Fibroblast of skin of back (primary cell): Measurements from ENCODE around the gene F8.
"Not testable (repeated sequence)": the region's sequence is repeated elsewhere in the genome, so short reads cannot be mapped to it uniquely, and the experiment has no call there.

Source experiments
- DNase-seq: peaks from one replicate; pipeline ENCODE4 v3.0.0-alpha.2; 2013

The F8 gene

DNA sequence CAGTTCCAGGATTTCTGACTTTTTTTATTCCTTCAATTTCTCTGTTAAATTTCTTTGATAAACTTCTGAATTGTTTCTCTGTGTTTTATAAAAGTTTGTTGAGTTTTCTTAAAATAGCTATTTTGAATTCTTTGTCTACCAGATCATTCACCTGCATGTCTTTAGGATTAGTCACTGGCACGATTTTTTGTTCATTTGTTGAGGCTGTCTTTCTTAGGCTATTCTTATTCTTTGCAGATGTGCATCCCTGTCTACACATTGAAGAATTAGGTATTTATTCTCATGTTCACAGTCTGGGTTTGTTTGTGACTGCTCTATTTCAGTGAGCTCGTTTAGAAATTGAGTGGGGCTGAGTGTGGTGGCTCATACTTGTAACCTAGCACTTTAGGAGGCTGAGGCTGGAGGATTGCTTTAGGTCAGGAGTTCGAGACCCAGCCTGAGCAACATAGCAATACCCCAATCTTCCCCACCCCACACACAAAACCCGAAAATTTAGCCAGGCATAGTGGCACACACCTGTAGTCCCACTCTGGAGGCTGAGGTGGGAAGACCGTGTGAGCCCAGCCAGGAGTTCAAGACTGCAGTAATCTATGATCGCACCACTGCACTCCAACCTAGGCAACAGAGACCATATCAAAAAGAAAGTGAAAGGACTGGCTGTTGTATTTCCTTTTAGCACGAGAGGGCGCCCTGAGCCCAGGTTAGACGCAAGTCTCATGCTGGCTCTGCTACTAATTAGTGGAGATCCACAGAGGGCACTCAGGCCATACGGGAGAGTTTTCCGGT lies 42.0 kb downstream of the F8 start:
- peak; percentile 60 for DNase-seq

DNA sequence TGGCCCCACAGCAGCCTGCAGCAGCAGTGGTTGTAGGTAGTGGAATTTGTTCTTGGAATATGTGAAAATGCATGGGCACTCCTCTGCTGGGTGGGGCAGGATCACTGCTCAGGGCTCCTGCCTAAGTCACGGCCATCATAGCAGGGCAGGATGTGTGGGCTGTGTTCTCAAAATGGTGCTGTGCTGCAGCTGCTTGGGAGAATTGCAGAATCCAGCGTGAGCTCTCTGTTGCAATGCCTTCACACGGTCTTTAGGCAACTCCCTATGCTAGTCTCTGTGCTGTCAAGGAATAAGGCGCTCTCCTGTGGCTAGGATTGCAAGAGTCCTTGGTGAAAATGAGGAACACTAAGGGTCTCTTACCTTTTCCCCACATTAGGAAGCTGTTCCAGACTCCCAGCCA lies 42.9 kb downstream of the F8 start:
- no peak for DNase-seq

GRCh38 chrX:154968353-154968752 lies 54.2 kb downstream of the F8 start:
- DNase-seq: no peak

GRCh38 chrX:154967603-154968002 lies 54.9 kb downstream of the F8 start:
- DNase-seq: peak; percentile 30

DNA sequence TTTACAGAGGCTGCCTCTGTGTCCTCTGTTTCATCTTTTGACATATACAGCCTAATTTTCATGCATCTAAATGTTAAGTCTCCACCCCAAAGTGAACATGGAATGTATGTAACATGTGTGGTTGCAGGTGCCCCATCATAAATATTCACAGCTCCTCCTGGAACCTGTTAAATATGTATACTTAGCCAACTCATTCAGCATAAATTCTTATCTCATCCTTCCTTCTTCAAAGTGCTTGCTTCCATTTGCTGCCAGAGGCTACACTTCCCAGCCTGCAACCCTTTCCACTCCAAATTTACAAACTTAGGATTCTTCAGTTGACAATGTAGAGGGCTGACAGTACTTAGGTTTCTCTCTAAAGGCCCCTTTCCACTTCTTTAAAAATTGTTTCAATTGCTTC lies 60.6 kb downstream of the F8 start:
- DNase-seq: no peak

- not testable (repeated sequence) for DNase-seq
Observed at GRCh38 chrX:154955799-154956198, 66.7 kb downstream of the F8 start.

GRCh38 chrX:154939265-154939664 lies 83.3 kb downstream of the F8 start:
- not testable (repeated sequence) for DNase-seq

DNA sequence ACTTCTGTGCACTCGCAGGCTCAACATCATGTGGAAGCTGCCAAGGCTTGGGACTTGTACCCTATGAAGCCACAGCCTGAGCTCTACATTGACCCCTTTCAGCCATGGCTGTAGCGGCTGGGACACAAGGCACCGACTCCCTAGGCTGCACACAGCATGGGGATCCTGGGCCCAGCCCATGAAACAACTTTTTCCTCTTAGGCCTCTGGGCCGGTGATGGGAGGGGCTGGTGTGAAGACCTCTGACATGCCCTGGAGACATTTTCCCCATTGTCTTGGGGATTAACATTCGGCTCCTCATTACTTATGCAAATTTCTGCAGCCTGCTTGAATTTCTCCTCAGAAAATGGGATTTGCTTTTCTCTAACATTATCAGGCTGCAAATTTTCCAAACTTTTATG lies 97.8 kb downstream of the F8 start:
- DNase-seq: not testable (repeated sequence)

DNA sequence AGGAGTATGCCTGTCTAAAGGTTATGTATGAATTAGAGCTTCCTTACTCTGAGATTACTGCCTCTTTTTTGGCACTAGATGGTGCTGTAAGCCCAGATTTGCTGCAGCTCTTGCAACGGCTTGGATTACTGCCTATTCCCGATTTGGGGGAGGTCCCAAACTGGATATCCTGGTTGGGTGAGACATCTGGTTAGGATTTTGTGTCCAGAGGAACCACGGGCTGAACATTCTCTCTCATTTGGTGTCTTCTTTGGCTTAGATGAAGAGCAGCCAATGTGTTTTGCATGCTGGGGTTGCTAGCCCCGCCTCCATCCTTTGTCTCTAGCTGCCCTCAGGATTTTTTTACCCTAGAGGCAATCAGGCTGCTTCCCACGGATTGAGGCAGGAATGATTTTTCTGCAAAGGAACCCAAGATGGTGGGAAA lies 104.5 kb downstream of the F8 start:
- peak; percentile 80 for DNase-seq

- DNase-seq: no peak
Observed at GRCh38 chrX:154914052-154914451, 108.5 kb downstream of the F8 start.

DNA sequence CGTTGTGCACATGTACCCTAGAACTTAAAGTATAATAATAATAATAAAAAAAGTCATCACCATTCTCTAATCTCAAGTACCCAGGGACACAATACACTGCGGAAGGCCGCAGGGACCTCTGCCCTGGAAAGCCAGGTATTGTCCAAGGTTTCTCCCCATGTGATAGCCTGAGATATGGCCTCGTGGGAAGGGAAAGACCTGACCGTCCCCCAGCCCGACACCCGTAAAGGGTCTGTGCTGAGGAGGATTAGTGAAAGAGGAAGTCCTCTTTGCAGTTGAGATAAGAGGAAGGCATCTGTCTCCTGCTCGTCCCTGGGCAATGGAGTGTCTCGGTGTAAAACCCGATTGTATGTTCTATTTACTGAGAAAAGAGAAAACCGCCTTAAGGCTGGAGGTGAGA lies 112.0 kb downstream of the F8 start:
- not testable (repeated sequence) for DNase-seq

DNA sequence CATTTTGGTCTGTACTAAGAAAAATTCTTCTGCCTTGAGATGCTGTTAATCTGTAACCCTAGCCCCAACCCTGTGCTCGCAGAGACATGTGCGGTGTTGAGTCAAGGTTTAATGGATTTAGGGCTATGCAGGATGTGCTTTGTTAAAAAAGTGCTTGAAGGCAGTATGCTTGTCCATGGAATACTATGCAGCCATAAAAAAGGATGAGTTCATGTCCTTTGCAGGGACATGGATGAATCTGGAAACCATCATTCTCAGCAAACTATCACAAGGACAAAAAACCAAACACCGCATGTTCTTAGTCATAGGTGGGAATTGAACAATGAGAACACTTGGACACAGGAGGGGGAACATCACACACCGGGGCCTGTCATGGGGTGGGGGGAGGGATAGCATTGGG lies 112.5 kb downstream of the F8 start:
- not testable (repeated sequence) for DNase-seq

GRCh38 chrX:154908821-154909220 lies 113.7 kb downstream of the F8 start:
- DNase-seq: no peak

- DNase-seq: no peak
Observed at GRCh38 chrX:154902408-154902807, 120.1 kb downstream of the F8 start.

- DNase-seq: no peak
Observed at GRCh38 chrX:154900323-154900722, 122.2 kb downstream of the F8 start.

- DNase-seq: no peak
Observed at GRCh38 chrX:154892296-154892695, 130.2 kb downstream of the F8 start.

DNA sequence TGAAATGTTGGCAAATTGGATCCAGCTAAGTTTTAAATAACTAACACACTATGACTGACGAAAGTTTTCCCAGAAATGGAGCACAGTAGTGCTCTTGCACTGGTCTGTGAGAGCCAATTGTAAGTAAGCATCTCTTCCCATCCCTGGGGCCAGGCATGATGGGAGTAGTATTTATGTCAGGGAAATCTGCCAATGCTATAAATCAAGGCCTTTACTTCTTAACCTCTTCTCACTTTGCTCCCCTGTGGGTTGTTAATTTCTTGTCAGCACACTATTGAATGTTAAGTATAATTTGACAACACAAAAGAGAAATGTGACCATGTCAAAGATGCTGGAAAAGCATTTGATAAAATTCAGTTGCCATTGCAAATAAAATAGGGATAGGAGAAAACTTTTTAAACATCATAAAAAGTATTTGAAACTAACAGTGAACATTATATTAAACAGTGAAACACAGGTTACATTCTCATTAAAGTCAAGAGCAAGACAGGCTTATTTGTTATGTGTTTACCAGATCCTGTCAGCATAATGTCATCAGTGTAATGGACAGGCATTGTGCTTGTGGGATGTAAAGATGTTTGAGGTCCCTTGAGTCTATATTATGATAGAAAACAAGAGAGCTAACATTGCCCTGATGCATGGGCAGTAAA lies 131.4 kb downstream of the F8 start:
- no peak for DNase-seq

DNA sequence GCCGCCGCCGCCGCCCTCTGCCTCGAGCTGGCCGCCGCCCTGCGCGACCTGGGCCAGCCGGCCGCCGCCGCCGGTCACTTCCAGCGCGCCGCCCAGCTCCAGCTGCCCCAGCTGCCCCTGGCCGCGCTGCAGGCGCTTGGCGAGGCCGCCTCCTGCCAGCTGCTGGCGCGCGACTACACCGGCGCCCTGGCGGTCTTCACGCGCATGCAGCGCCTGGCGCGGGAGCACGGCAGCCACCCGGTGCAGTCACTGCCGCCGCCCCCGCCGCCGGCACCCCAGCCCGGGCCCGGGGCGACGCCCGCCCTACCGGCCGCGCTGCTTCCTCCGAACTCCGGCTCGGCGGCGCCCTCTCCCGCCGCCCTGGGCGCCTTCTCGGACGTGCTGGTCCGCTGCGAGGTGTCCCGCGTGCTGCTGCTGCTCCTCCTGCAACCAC lies 135.7 kb downstream of the F8 start:
- DNase-seq: not testable (repeated sequence)

- DNase-seq: not testable (repeated sequence)
Observed at GRCh38 chrX:154886069-154886788, 136.3 kb downstream of the F8 start, which contains the start of gene F8A1. Gene F8A1, plus strand, starts transcription at chrX:154886355. Its CDS starts 20 bp downstream, at chrX:154886375.

DNA sequence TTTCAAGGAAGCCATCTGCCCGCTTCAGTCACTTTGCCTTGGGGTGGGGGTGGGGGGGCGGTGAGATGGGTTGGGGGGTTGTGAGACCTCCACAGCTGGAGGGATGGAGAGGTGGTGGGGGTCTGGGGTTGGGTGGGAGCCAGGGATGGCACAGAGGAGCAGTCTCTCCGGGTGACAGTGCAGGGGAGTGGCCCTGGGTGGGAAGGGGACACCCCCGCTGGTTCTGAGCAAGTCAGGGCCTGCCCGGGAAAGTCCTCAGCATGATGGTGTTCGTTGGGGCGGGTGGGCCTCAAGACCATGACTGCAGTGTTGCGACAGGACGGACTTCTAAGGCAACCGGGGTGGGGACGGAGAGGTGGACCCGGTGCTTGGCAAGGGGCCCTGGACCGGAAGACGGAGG lies 137.0 kb downstream of the F8 start:
- not testable (repeated sequence) for DNase-seq

GRCh38 chrX:154885057-154885456 lies 137.5 kb downstream of the F8 start:
- DNase-seq: not testable (repeated sequence)

- DNase-seq: not testable (repeated sequence)
Observed at GRCh38 chrX:154884069-154884468, 138.5 kb downstream of the F8 start.

DNA sequence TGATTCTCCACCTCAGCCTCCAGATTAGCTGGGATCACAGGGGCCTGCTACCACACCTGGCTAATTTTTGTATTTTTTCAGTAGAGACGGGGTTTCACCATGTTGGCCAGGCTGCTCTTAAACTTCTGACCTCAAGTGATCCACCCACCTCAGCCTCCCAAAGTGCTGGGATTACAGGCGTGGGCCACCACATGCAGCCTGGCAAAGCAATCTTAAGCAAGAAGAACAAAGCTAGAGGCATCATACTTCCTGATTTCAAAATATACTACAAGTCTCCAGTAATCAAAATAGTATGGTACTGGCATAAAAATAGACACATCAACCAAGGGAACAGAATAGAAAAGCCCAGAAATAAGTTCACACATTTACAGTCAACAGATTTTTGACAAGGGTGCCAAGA lies 149.2 kb downstream of the F8 start:
- no peak for DNase-seq
